SK-N-MC (cell line): ENCODE measurements around the gene ATP6V0E1.

Experiments
- EZH2 ChIP-seq: fragments of 200-600 bp; sonication (generic); IDR thresholded peaks from one replicate; pipeline ENCODE4 v1.6.1; 2017; ENCODE audit warnings: antibody characterized with exemption
- POLR2AphosphoS5 ChIP-seq: IDR thresholded peaks from 2 replicates; pipeline ENCODE4 v1.6.1; 2012; ENCODE audit warnings: mild to moderate bottlenecking, low read depth, low read length, borderline replicate concordance

DNA sequence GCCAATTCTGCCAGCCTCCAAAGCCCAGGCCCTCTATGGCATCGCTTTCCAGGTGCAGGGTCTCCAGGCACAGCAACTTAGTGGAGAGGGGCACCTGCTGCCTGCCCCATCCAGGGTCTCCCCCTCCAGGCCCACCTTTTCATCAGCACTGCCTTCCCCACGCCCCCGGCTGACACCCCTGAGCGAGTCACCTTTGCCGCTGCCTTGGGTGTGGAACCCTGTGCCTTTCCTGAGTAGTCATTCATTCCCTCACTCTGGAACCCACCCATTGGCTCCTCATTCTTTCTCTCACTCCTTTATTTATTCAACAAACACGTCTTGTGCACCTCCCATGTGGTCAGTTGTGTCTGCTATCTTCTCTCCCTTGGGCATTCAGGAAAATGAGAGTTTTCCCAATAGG, 38.8 kb upstream of the ATP6V0E1 start:
- TF ChIP-seq POLR2AphosphoS5, result no peak
- TF ChIP-seq EZH2, result no peak
